Measurements from ENCODE around the gene RBBP8NL. TPM values are rescaled to one million over a fixed set of nuclear protein-coding genes. Genes with fewer than 3 reads are reported as not detected.

The RBBP8NL gene
- total RNA-seq, 1 experiment from 2014 or later: not detected

DNA sequence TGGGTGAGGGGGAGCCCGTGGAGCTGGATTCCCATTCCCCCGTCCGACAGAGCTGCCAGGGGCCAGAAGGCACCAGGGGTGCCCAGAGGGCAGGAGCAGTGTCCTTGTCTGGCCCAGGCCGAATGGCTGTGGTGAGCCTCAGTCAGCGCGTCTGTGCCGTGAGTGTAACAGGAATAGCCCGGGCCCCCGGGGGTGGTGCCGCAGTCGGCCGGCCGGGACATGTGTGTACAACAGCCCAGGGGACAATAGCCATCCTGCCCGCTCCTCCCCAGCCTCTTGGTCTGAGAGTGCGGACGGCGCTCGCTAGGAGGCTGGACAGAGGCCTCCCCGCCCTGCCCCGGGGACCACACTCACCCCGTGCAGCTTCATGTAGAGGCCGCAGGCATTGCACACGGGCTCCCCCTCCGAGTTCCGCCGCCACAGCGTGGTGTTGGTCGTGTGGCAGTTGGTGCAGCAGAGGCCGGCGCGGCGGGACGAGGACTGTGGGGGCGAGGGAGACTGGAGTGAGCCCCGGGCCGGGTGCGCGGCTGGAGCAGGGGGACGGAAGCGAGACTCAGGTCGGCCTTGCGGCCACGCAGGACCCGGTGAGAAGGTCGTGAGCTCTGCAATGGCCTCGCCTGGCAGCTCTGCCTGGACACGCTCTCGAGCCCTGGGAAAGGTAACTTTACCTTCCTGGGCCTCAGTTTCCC lies 38.9 kb upstream of the RBBP8NL start:
- intact Hi-C loops (cut with micrococcal nuclease; ENCODE audit: unreplicated experiment): no loop called here
- no peak for TF ChIP-seq EZH2 (IDR thresholded peaks at IDR 0.05; ENCODE audit: borderline replicate concordance, low read depth, low read length, poor library complexity, severe bottlenecking)
- TF ChIP-seq, protein P1, sequence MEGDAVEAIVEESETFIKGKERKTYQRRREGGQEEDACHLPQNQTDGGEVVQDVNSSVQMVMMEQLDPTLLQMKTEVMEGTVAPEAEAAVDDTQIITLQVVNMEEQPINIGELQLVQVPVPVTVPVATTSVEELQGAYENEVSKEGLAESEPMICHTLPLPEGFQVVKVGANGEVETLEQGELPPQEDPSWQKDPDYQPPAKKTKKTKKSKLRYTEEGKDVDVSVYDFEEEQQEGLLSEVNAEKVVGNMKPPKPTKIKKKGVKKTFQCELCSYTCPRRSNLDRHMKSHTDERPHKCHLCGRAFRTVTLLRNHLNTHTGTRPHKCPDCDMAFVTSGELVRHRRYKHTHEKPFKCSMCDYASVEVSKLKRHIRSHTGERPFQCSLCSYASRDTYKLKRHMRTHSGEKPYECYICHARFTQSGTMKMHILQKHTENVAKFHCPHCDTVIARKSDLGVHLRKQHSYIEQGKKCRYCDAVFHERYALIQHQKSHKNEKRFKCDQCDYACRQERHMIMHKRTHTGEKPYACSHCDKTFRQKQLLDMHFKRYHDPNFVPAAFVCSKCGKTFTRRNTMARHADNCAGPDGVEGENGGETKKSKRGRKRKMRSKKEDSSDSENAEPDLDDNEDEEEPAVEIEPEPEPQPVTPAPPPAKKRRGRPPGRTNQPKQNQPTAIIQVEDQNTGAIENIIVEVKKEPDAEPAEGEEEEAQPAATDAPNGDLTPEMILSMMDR (conservative IDR thresholded peaks at IDR 0.05; ENCODE audit: low read depth, low read length): no peak
- Histone ChIP-seq H3K36me3 (ENCODE audit: insufficient read depth, low read length, poor library complexity, severe bottlenecking) (no peaks in the 10 kb centered on the region), H3K4me3 (ENCODE audit: low read depth, low read length, poor library complexity, severe bottlenecking) (no peak overlapping the region), H3K27ac (ENCODE audit: low read depth, low read length, poor library complexity, severe bottlenecking) (no peak overlapping the region), H3K27me3 (replicated peaks; ENCODE audit: insufficient read depth, low read depth, low read length, poor library complexity) (peaks cover 46% of the 10 kb centered on the region), H3K4me1 (ENCODE audit: insufficient read depth, low read length, poor library complexity, severe bottlenecking) (no peaks in the 10 kb centered on the region), H3K9me3 (ENCODE audit: low read depth, low read length, poor library complexity, severe bottlenecking) (no peaks in the 10 kb centered on the region)
- no peak for DNase-seq (ENCODE audit: low spot score)
- no TSS peak for BruUV-seq (replicated peaks)
- ChIA-PET POLR2A (ENCODE audit: low non-redundant PET) (no interaction called here), CTCF (no interaction called here)

DNA sequence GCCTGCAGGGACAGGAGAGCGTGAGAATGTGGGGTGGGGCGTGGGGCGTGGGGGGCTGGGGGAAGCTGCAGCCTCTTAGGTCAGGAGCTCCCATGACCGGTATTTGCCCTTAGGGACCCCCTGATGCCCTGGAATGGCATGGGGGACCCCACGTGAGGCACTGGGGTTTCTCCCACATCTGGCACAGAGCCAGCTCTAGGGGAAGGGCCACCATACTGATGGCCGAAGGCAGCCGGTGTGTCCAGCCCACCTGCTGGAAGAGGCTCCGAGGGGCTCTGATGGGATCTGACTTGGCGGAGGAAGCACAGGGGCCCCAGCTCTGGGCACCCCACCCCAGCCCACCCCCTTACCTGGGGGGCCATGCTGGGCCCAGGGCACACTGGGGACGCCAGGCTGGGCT lies 37.7 kb upstream of the RBBP8NL start:
- no peak overlapping the region for H3K27ac ChIP-seq (ENCODE audit: low read depth, low read length, poor library complexity, severe bottlenecking)
- H3K9me3 ChIP-seq (ENCODE audit: low read depth, low read length, poor library complexity, severe bottlenecking): no peaks in the 10 kb centered on the region
- ChIA-PET POLR2A (ENCODE audit: low non-redundant PET) (interaction anchor here (0.6 kb wide), 1 partner anchor 67 kb away, joined by 4 read pairs; no protein-coding TSS in a partner anchor), CTCF (no interaction called here)
- DNase-seq (ENCODE audit: low spot score): no peak
- no peaks in the 10 kb centered on the region for H3K36me3 ChIP-seq (ENCODE audit: insufficient read depth, low read length, poor library complexity, severe bottlenecking)
- H3K4me1 ChIP-seq (ENCODE audit: insufficient read depth, low read length, poor library complexity, severe bottlenecking): no peaks in the 10 kb centered on the region
- peaks cover 35% of the 10 kb centered on the region for H3K27me3 ChIP-seq (replicated peaks; ENCODE audit: insufficient read depth, low read depth, low read length, poor library complexity)
- intact Hi-C loops (cut with micrococcal nuclease; ENCODE audit: unreplicated experiment): no loop called here
- TF ChIP-seq EZH2 (IDR thresholded peaks at IDR 0.05; ENCODE audit: borderline replicate concordance, low read depth, low read length, poor library complexity, severe bottlenecking): no peak
- TF ChIP-seq, protein P1 (conservative IDR thresholded peaks at IDR 0.05; ENCODE audit: low read depth, low read length): no peak
- no TSS peak for BruUV-seq (replicated peaks)
- H3K4me3 ChIP-seq (ENCODE audit: low read depth, low read length, poor library complexity, severe bottlenecking): no peak overlapping the region

DNA sequence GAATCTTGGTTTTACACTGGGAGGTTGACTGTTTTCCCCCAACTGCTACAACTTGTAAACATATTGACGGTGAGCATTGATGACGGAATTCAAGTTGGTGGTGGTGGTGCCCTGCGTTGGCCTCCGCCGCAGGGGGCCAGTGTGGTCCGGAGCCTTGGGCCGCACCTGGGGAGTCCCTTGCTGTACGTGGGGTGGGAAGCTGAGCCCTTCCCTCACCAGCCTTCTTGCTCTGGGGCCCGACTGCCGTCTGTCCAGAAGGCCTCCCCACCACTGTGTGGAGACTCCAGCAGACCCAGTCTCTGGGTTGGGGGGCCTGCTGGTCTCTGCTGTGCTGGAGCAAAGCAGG lies 37.1 kb upstream of the RBBP8NL start:
- Histone ChIP-seq H3K4me3 (ENCODE audit: low read depth, low read length, poor library complexity, severe bottlenecking) (no peak overlapping the region), H3K36me3 (ENCODE audit: insufficient read depth, low read length, poor library complexity, severe bottlenecking) (no peaks in the 10 kb centered on the region), H3K9me3 (ENCODE audit: low read depth, low read length, poor library complexity, severe bottlenecking) (no peaks in the 10 kb centered on the region), H3K27me3 (replicated peaks; ENCODE audit: insufficient read depth, low read depth, low read length, poor library complexity) (peaks cover 29% of the 10 kb centered on the region), H3K27ac (ENCODE audit: low read depth, low read length, poor library complexity, severe bottlenecking) (no peak overlapping the region), H3K4me1 (ENCODE audit: insufficient read depth, low read length, poor library complexity, severe bottlenecking) (no peaks in the 10 kb centered on the region)
- BruUV-seq (replicated peaks): no TSS peak
- ChIA-PET CTCF (no interaction called here), POLR2A (ENCODE audit: low non-redundant PET) (no interaction called here)
- intact Hi-C loops (cut with micrococcal nuclease; ENCODE audit: unreplicated experiment): no loop called here
- TF ChIP-seq EZH2 (IDR thresholded peaks at IDR 0.05; ENCODE audit: borderline replicate concordance, low read depth, low read length, poor library complexity, severe bottlenecking): no peak
- TF ChIP-seq, protein P1 (conservative IDR thresholded peaks at IDR 0.05; ENCODE audit: low read depth, low read length): no peak
- no peak for DNase-seq (ENCODE audit: low spot score)
